Stimulated activated CD4-positive, alpha-beta T cell treated with anti-CD3 and anti-CD28 coated beads, TNF-alpha, amount 100 ng/mL, for 4 hours (primary cell): ENCODE results near the gene PRRG3.

Experiments used
- DNase-seq, 3 experiments: peaks; one replicate each; pipeline ENCODE4 v3.0.0-alpha.2; 2020; ENCODE audit warnings: low read depth in 3 of 3

Gene PRRG3

DNA sequence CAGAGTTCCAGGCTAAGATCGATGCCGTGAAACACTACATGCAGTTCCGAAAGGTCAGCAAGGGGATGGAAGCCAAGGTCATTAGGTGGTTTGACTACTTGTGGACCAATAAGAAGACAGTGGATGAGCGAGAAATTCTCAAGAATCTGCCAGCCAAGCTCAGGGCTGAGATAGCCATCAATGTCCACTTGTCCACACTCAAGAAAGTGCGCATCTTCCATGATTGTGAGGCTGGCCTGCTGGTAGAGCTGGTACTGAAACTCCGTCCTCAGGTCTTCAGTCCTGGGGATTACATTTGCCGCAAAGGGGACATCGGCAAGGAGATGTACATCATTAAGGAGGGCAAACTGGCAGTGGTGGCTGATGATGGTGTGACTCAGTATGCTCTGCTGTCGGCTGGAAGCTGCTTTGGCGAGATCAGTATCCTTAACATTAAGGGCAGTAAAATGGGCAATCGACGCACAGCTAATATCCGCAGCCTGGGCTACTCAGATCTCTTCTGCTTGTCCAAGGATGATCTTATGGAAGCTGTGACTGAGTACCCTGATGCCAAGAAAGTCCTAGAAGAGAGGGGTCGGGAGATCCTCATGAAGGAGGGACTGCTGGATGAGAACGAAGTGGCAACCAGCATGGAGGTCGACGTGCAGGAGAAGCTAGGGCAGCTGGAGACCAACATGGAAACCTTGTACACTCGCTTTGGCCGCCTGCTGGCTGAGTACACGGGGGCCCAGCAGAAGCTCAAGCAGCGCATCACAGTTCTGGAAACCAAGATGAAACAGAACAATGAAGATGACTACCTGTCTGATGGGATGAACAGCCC lies 48.6 kb downstream of the PRRG3 start:
- no peak for DNase-seq

DNA sequence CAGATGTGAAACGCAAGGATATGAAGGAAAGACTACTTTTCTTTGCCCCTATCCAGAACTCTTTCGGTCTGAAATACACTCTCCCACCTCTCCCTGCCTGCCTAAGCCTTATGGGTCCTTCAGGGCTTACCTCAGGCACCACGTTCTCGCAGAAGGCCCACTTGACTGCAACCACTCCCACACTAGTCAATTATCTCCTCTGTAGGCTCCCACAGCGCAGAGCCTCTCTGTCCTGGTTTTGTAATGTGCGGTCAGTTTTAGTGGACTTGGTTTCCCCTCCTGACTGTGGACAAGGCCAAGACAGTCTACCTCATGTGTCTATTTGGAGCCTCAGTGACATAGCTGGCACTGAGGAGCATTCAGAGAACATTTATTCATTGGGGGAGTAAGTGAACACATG lies 50.4 kb downstream of the PRRG3 start:
- no peak for DNase-seq

DNA sequence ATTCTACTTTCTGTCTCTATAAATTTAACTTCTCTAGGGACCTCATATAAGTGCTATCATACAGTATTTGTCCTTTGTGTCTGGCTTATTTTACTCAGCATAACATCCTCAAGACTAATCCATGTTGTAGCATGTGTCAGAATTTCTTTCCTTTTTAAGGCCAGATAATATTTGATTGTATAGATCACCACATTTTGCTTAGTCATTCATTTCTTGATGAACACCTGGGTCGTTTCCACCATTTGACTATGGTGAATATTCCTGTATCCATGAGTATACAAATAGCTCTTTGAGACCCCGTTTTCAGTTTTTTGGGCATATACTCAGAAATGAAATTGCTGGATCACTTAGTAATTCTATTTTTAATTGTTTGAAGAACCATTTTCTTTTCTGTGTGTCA lies 51.2 kb downstream of the PRRG3 start:
- no peak for DNase-seq

DNA sequence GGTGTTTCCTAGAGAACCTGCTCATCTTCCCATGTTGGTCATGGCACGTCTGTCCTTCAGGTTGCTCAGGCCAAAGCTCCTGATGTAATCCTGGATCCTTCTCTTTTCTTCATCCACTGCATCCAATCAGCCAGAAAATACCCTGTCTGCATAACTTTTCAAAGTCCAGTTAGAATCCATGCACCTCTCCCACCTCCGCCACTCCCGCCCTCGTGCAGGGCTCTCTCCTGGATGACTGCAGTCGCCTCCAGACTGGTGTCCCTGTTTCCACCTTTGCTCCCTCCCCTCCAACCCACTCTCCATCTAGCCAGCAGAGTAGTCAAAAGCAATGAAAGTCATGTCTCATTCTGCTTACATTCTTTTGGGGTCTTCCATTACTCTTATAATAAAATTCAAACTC lies 55.3 kb downstream of the PRRG3 start:
- DNase-seq = no peak

DNA sequence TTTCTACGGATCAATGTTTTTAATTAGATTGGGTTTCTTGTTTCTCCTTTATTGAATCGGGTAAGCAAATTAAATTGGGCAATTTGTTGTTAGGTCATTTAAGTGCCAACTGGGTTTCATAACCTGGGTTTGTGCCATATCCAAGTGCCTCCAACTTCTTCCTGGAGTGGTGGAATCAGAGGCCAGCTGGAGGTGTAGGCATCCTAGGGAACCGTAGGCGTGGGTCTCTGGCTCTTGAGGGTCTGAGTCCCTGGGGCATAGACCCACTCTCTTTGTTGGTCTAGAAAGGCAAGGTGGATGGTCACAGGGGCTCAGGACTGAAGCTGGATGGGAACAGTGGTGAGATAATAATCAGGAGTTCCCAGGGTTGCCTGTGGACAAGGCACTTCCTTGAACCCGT lies 57.6 kb downstream of the PRRG3 start:
- DNase-seq = no peak

DNA sequence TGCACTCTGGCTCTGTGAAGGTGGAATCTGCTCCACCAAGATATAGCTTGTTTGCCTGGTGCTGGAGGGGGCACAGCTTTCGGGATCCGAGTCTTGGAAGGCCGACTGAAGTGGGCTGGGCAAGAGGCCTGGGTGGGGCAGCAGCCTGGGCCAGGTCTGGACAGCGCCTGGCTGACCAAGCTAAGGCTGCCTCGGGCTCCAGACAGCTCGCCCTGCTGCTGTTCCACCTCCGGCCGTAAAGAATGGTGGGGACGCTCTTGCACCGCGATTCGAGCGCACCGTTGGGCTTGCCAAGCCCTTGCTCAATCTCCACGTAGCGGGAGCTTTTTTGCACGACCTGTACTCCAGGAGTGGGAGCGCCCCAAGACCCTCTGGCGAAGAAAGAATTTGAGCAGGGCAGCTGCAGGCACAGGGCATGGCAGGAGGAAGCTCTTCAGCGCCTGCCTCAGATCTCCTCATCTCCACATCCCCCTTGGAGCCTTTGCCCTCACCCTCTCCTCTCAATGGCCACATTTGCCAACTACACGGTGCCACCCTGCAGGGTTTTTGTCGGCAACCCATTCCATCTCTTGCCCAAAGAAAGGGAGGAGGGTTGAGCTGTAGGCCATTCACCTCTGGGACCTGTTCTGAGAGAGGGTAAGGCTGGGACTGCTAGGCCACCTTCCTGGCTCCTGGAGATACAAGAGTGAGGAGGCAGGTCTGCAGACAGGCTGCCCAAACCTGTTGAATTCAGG lies 58.2 kb downstream of the PRRG3 start:
- no peak for DNase-seq

DNA sequence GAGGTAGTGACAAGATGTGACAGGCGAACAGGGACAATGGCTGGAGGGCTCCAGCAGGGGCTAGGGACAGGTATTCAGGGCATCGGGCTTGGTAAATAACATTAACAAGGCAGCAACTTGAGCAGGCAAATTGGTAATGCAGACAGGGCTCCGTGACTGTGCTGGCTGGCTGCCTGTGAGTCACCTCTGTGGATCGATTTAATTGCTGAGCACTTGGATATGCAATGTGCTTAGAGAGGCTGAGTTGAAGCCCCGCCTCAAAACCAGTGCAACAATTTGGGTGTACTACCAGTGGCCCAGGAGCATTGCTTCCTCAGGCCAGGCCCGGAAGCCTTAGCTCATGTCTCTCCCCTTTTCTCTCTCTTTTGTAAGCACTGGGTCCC lies 58.8 kb downstream of the PRRG3 start:
- DNase-seq = no peak

DNA sequence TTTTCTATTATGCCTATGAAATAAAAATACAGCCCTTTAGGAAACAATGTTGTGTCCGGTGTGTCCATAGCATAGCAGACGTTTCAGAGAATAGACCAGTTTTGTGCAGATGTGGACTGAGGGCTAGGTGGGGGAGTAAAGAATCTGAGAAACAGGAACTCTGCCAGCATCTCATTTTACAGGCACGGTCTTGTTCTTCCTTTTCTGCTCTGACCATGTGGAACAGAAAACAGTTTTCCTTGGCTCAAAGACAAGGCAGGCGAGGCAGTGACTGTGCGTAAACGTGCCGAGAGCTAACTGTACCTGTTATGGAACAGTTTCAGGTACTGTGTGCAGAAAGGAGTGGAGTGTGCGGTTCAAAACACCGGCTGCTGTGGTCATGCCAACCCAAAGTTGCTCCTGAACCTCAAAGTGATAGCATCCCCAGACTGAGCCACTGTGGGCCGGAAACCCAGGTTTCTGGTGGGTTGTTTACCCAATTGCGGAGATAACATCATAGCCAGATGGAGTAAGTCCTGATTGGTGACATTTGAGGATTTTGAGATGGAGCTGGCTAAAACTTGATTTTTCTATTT lies 59.5 kb downstream of the PRRG3 start:
- no peak for DNase-seq
